Uterus (tissue), 2 donors: Measurements from ENCODE around the gene DOCK3.
"Not testable (repeated sequence)": the region's sequence is repeated elsewhere in the genome, so short reads cannot be mapped to it uniquely, and the experiment has no call there.

Experiments used
- POLR2A ChIP-seq, 2 donors: fragments of 450-650 bp; IDR thresholded peaks; one replicate each; pipeline ENCODE4 v1.6.1; 2016; ENCODE audit warnings: antibody characterized with exemption in 2 of 2, mild to moderate bottlenecking in 1 of 2, moderate library complexity in 1 of 2
- TF ChIP-seq, protein P1 (sequence below), 4 experiments: fragments of 200-600 bp in 2 of 4; fragments of 450-650 bp in 2 of 4; sonication (generic) in 2 of 4; IDR thresholded peaks; one replicate each; pipeline ENCODE4 v1.5.1; 2016 to 2019; ENCODE audit warnings: antibody characterized with exemption in 4 of 4, mild to moderate bottlenecking in 2 of 4, moderate library complexity in 1 of 4

DNA sequence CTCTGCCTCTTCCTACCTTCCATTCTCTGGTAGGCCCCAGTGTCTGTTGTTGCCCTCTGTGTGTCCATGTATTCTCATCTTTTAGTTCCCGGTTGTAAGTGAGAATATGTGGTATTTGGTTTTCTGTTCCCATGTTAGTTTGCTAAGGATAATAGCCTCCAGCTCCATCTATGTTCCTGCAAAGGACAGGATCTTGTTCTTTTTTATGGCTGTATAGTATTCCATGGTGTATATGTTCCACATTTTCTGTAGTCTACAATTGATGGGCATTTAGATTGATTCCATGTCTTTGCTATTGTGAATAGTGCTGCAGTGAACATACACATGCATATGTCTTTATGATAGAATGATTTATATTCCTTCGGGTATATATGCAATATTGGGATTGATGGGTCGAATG lies 107.0 kb downstream of the DOCK3 start:
- TF ChIP-seq, protein P1, sequence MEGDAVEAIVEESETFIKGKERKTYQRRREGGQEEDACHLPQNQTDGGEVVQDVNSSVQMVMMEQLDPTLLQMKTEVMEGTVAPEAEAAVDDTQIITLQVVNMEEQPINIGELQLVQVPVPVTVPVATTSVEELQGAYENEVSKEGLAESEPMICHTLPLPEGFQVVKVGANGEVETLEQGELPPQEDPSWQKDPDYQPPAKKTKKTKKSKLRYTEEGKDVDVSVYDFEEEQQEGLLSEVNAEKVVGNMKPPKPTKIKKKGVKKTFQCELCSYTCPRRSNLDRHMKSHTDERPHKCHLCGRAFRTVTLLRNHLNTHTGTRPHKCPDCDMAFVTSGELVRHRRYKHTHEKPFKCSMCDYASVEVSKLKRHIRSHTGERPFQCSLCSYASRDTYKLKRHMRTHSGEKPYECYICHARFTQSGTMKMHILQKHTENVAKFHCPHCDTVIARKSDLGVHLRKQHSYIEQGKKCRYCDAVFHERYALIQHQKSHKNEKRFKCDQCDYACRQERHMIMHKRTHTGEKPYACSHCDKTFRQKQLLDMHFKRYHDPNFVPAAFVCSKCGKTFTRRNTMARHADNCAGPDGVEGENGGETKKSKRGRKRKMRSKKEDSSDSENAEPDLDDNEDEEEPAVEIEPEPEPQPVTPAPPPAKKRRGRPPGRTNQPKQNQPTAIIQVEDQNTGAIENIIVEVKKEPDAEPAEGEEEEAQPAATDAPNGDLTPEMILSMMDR (IDR thresholded peaks at IDR 0.05) = not testable (repeated sequence)
- TF ChIP-seq POLR2A (IDR thresholded peaks at IDR 0.05) = not testable (repeated sequence)
